ENCODE data around the gene RNF114.
A peak's percentile ranks its signal among the peaks of the same experiment; 100 is the strongest.

GRCh38 chr20:49915380-49916145 lies 20.6 kb upstream of the RNF114 start, which contains the start of gene SPATA2:
- TF ChIP-seq YY1 (IDR thresholded peaks at IDR 0.05; ENCODE audit: low read depth, low read length) (peak; percentile 75; the same call in 1 of the 2 replicates), RAD21 (IDR thresholded peaks at IDR 0.05; ENCODE audit: insufficient read depth, low read depth, low read length) (no peak), FOXM1 (IDR thresholded peaks at IDR 0.05; ENCODE audit: low read depth, low read length) (no peak), TARDBP (IDR thresholded peaks at IDR 0.05; ENCODE audit: borderline replicate concordance) (no peak), YBX1 (IDR thresholded peaks at IDR 0.05) (no peak), BHLHE40 (IDR thresholded peaks at IDR 0.05; ENCODE audit: borderline replicate concordance in 1 of 2, low read depth in 2 of 2, low read length in 1 of 2) (no peak), HDAC2 (IDR thresholded peaks at IDR 0.05) (no peak; the same call in 1 of the 2 replicates), ATF3 (IDR thresholded peaks at IDR 0.05; ENCODE audit: borderline replicate concordance, extremely low read depth, low read depth, low read length) (no peak), NFIC (IDR thresholded peaks at IDR 0.05; ENCODE audit: low read depth, low read length) (no peak), KDM1A (IDR thresholded peaks at IDR 0.05; ENCODE audit: borderline replicate concordance) (0 out of 2 replicates have a peak, but pooled peaks have one; percentile 54)
- TF ChIP-seq, protein P1, sequence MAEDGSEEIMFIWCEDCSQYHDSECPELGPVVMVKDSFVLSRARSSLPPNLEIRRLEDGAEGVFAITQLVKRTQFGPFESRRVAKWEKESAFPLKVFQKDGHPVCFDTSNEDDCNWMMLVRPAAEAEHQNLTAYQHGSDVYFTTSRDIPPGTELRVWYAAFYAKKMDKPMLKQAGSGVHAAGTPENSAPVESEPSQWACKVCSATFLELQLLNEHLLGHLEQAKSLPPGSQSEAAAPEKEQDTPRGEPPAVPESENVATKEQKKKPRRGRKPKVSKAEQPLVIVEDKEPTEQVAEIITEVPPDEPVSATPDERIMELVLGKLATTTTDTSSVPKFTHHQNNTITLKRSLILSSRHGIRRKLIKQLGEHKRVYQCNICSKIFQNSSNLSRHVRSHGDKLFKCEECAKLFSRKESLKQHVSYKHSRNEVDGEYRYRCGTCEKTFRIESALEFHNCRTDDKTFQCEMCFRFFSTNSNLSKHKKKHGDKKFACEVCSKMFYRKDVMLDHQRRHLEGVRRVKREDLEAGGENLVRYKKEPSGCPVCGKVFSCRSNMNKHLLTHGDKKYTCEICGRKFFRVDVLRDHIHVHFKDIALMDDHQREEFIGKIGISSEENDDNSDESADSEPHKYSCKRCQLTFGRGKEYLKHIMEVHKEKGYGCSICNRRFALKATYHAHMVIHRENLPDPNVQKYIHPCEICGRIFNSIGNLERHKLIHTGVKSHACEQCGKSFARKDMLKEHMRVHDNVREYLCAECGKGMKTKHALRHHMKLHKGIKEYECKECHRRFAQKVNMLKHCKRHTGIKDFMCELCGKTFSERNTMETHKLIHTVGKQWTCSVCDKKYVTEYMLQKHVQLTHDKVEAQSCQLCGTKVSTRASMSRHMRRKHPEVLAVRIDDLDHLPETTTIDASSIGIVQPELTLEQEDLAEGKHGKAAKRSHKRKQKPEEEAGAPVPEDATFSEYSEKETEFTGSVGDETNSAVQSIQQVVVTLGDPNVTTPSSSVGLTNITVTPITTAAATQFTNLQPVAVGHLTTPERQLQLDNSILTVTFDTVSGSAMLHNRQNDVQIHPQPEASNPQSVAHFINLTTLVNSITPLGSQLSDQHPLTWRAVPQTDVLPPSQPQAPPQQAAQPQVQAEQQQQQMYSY (CRISPR knock-in tag; IDR thresholded peaks at IDR 0.05): no peak

Measured in GM12878 (cell line).